Fibroblast of lung (primary cell): ENCODE data around the gene PDE4D. TPM values are rescaled to one million over a fixed set of nuclear protein-coding genes. Genes with fewer than 3 reads are reported as not detected.

Experiments used
- DNase-seq, 2 donors: peaks; one replicate each; pipeline versions ENCODE4 v3.0.0 to v3.0.0-alpha.2; 2010; ENCODE audit warnings: low read depth in 2 of 2
- H2AFZ ChIP-seq: 2 replicates; pipeline ENCODE4 v1.5.1; 2012; ENCODE audit warnings: low read length, control low read depth, inconsistent platforms
- H3K27ac ChIP-seq: 2 replicates; pipeline ENCODE4 v1.5.1; 2011; ENCODE audit warnings: low read length, control low read depth; ENCODE audit not compliant: insufficient read depth
- H3K27me3 ChIP-seq: 2 replicates; pipeline ENCODE4 v1.5.1; 2011; ENCODE audit warnings: mild to moderate bottlenecking, low read length; ENCODE audit not compliant: control insufficient read depth, insufficient read depth
- H3K36me3 ChIP-seq: 2 replicates; pipeline ENCODE4 v1.5.1; 2011; ENCODE audit warnings: low read length; ENCODE audit not compliant: control insufficient read depth, insufficient read depth
- H3K4me1 ChIP-seq: 2 replicates; pipeline ENCODE4 v1.5.1; 2011; ENCODE audit warnings: low read length; ENCODE audit not compliant: control insufficient read depth, insufficient read depth; ENCODE audit errors: extremely low read depth
- H3K4me2 ChIP-seq: 2 replicates; pipeline ENCODE4 v1.5.1; 2011; ENCODE audit warnings: low read length, control low read depth; ENCODE audit not compliant: insufficient read depth; ENCODE audit errors: extremely low read depth
- H3K4me3 ChIP-seq, 4 experiments: fragments of 200-600 bp in 1 of 4; sonication (generic) in 1 of 4; replicated peaks in 1 of 4; 2 replicates each; pipeline ENCODE4 v1.5.1; 2011 to 2016; ENCODE audit warnings: low read length in 4 of 4, low read depth in 3 of 4, mild to moderate bottlenecking in 3 of 4, control low read depth in 2 of 4, inconsistent platforms in 1 of 4, mixed read lengths in 1 of 4; ENCODE audit not compliant: insufficient read depth in 1 of 4; ENCODE audit errors: control extremely low read depth in 1 of 4
- H3K79me2 ChIP-seq: 2 replicates; pipeline ENCODE4 v1.5.1; 2012; ENCODE audit warnings: mild to moderate bottlenecking, low read length, inconsistent platforms; ENCODE audit not compliant: control insufficient read depth, insufficient read depth
- H3K9ac ChIP-seq: 2 replicates; pipeline ENCODE4 v1.5.1; 2011; ENCODE audit warnings: mild to moderate bottlenecking, low read length, control low read depth; ENCODE audit not compliant: insufficient read depth
- H3K9me3 ChIP-seq: 2 replicates; pipeline ENCODE4 v1.5.1; 2012; ENCODE audit warnings: low read depth, low read length; ENCODE audit not compliant: control insufficient read depth, insufficient read depth
- H4K20me1 ChIP-seq: 2 replicates; pipeline ENCODE4 v1.5.1; 2011; ENCODE audit warnings: low read length; ENCODE audit not compliant: control insufficient read depth, insufficient read depth; ENCODE audit errors: extremely low read depth
- EZH2 ChIP-seq: IDR thresholded peaks from 2 replicates; pipeline ENCODE4 v1.5.1; 2012; ENCODE audit warnings: low read length, control low read depth, mild to moderate bottlenecking; ENCODE audit errors: missing control alignments
- polyA plus RNA-seq, 2 donors: library from polyadenylated mRNA; depleted of rRNA in 1 of 2; stranded (reverse) in 1 of 2; unstranded in 1 of 2; fragments of >200 nt; gene quantifications; 2 replicates each; pipeline ENCODE4 v1.2.1, GENCODE V29; 2011 to 2012; ENCODE audit warnings: missing spikeins in 1 of 2
- total RNA-seq: library from RNA; depleted of rRNA; stranded (reverse); fragments of >200 nt; gene quantifications from 2 replicates; pipeline ENCODE4 v1.2.1, GENCODE V29; 2014
- TF ChIP-seq, protein P1 (sequence below), 2 donors: IDR thresholded peaks in 1 of 2; conservative IDR thresholded peaks in 1 of 2; 1 replicate in 1 of 2; 2 replicates in 1 of 2; pipeline ENCODE4 v1.5.1; 2011 to 2012; ENCODE audit warnings: low read length in 2 of 2, control low read depth in 1 of 2, inconsistent platforms in 1 of 2, low read depth in 1 of 2, mild to moderate bottlenecking in 1 of 2

The PDE4D gene
- total and polyA plus RNA-seq, 2 donors (not counting 1 experiment from before 2014, with no cell fraction given) = 2.1 to 8.3 TPM

DNA sequence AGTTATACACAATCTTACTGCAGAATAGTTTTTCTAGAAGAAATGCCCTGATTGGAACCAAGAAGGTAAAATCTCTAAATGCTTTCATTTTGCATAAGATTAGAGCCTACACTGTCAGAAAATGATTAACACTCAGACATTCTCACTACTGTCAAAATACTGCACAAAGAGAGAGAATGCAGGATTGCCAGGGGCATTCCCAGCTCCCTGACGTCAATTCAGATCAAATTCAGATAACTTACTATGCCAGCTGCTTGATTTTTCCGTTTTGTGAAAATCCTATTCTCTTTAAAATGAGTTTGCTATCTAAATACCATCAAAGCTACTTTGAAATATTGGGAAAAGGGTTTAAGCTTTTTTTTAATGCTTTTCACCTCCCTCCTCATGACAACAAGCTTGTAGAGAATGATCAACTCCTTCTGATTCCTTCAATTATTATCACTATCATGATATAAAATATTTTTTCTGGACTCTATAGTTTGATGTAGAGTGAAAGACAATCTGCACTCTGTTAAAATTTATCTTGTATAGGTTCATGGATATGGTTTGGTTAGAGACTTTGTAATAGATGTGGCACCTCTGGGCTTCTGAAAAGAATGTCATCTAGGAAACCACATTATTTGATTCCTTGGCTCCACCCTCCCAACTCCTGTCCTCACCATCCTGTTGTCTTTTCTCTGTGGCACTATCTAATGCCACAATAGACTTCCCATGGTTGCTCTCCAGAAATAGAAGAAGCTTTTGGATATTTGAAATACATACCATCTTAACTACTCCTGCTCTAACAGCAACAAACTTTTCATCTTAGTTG is 407.7 kb downstream of the PDE4D start:
- H2AFZ ChIP-seq = no peak overlapping the region

DNA sequence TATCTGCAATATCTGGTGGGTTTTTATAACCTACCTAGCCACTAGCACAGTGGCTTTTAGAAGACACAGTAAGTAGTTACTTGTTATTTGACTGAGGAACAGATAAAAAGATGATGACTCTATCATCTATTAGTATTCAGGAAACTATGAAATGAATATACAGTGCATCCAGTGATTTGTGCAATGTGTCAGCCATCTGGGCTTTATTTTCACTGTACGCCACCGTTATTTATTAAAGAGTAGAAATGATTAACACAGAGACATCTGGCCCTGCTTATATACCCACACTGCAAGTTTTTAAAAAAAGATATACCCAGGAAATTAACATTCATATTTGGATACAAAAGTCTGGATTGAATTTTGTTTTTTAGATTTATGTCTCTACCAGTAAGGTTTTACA is 408.4 kb downstream of the PDE4D start:
- H2AFZ ChIP-seq = no peak overlapping the region
- no peak overlapping the region for H3K9ac ChIP-seq
- no peaks in the 10 kb centered on the region for H4K20me1 ChIP-seq
- H3K27ac ChIP-seq = no peak overlapping the region
- DNase-seq = peak in 1 of 2 donors; percentile 44
- H3K27me3 ChIP-seq = no peaks in the 10 kb centered on the region
- no peak overlapping the region for H3K4me2 ChIP-seq
- H3K9me3 ChIP-seq = no peaks in the 10 kb centered on the region
- no peaks in the 10 kb centered on the region for H3K36me3 ChIP-seq
- TF ChIP-seq EZH2 = no peak
- TF ChIP-seq, protein P1, sequence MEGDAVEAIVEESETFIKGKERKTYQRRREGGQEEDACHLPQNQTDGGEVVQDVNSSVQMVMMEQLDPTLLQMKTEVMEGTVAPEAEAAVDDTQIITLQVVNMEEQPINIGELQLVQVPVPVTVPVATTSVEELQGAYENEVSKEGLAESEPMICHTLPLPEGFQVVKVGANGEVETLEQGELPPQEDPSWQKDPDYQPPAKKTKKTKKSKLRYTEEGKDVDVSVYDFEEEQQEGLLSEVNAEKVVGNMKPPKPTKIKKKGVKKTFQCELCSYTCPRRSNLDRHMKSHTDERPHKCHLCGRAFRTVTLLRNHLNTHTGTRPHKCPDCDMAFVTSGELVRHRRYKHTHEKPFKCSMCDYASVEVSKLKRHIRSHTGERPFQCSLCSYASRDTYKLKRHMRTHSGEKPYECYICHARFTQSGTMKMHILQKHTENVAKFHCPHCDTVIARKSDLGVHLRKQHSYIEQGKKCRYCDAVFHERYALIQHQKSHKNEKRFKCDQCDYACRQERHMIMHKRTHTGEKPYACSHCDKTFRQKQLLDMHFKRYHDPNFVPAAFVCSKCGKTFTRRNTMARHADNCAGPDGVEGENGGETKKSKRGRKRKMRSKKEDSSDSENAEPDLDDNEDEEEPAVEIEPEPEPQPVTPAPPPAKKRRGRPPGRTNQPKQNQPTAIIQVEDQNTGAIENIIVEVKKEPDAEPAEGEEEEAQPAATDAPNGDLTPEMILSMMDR (conservative IDR thresholded peaks at IDR 0.05 in 1 of 2, IDR thresholded peaks at IDR 0.05 in 1 of 2; ENCODE audit: low read depth in 1 of 2, low read length in 2 of 2) = no peak
- H3K79me2 ChIP-seq = no peaks in the 10 kb centered on the region
- no peaks in the 10 kb centered on the region for H3K4me1 ChIP-seq
- no peak overlapping the region for H3K4me3 ChIP-seq

More for the DNA sequence above, 407.7 kb downstream of the PDE4D start:
- no peak overlapping the region for H3K4me2 ChIP-seq
- no peaks in the 10 kb centered on the region for H3K79me2 ChIP-seq
- no peaks in the 10 kb centered on the region for H3K4me1 ChIP-seq
- DNase-seq = peak; percentile 22 to 36
- H4K20me1 ChIP-seq = no peaks in the 10 kb centered on the region
- no peak for TF ChIP-seq EZH2
- TF ChIP-seq, protein P1 (conservative IDR thresholded peaks at IDR 0.05 in 1 of 2, IDR thresholded peaks at IDR 0.05 in 1 of 2; ENCODE audit: low read depth in 1 of 2, low read length in 2 of 2) = no peak
- no peak overlapping the region for H3K4me3 ChIP-seq
- H3K36me3 ChIP-seq = no peaks in the 10 kb centered on the region
- H3K9ac ChIP-seq = no peak overlapping the region
- H3K9me3 ChIP-seq = no peaks in the 10 kb centered on the region
- no peak overlapping the region for H3K27ac ChIP-seq
- H3K27me3 ChIP-seq = no peaks in the 10 kb centered on the region

DNA sequence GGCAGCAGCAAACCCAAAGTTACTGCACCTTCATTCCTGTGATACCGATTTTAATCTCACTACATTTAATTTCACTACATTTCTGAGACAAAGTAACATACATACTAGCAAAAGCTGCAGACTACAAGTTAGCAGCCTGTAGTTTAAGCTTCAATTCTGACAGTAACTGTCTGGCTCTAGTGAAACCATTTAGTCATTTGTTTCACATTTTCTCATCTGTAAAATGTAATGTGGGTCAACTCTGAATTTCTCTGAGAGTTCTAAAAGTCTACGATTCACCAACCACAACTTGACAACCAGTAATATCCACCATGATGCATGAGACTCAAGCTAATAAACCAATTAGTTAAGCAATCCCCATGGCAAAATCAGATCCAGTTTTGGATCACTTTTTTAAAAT is 408.9 kb downstream of the PDE4D start:
- no peaks in the 10 kb centered on the region for H4K20me1 ChIP-seq
- no peak for TF ChIP-seq EZH2
- TF ChIP-seq, protein P1 (conservative IDR thresholded peaks at IDR 0.05 in 1 of 2, IDR thresholded peaks at IDR 0.05 in 1 of 2; ENCODE audit: low read depth in 1 of 2, low read length in 2 of 2) = no peak
- no peaks in the 10 kb centered on the region for H3K9me3 ChIP-seq
- no peak overlapping the region for H3K4me3 ChIP-seq
- H3K27ac ChIP-seq = no peak overlapping the region
- no peak overlapping the region for H2AFZ ChIP-seq
- no peak overlapping the region for H3K9ac ChIP-seq
- H3K79me2 ChIP-seq = no peaks in the 10 kb centered on the region
- no peaks in the 10 kb centered on the region for H3K36me3 ChIP-seq
- peak in 1 of 2 donors; percentile 11 for DNase-seq
- H3K4me2 ChIP-seq = no peak overlapping the region
- no peaks in the 10 kb centered on the region for H3K4me1 ChIP-seq
- H3K27me3 ChIP-seq = no peaks in the 10 kb centered on the region
